Measurements from ENCODE around the gene HMGCS2. TPM values are rescaled to one million over a fixed set of nuclear protein-coding genes. Genes with fewer than 3 reads are reported as not detected.
"Not testable (repeated sequence)": the region's sequence is repeated elsewhere in the genome, so short reads cannot be mapped to it uniquely, and the experiment has no call there.

The HMGCS2 gene
- total RNA-seq, 8 experiments from 2014 or later = 0.38 TPM; not detected in 7

GRCh38 chr1:119799599-119800177 lies 31.0 kb upstream of the HMGCS2 start:
- Histone ChIP-seq H3K4me3 (no peak overlapping the region), H3K27ac (no peak overlapping the region), H3K4me1 (replicated peaks in 1 of 2) (no peaks in the 10 kb centered on the region)
- 57 to 92% (median 85%) methylated on average over 6 to 12 of the region's 15 CpGs; no CpG with 5 or more reads in 3 of the 10 experiments for WGBS, 10 experiments
- in situ Hi-C loops (cut with MboI; ENCODE audit: low pct_unique_long_range_greater_than_20kb in 2 of 9, low sequenced_read_pairs in 9 of 9, unreplicated experiment in 9 of 9) = no loop called here
- no peak for ATAC-seq (replicated peaks in 6 of 8)

DNA sequence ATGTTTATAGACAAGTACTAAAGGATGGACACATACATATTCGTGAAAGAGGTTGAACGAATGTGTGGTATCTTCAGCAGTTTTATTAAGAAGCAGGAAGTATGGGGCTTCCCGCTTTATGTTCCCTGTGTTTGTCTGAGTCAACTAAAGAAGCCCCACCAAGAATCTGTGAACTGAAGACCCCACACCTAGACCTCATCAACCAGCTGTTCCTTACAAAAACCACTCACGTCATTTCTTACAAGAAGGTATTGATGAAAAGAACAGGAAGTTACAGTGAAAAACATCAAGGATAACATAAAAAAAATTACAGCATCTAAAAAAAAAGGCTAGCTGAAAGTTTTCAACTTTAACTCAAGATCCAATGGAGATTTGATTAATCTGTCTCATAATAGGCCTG lies 30.3 kb upstream of the HMGCS2 start:
- Histone ChIP-seq H3K27ac (no peak overlapping the region), H3K4me1 (replicated peaks in 1 of 2) (no peaks in the 10 kb centered on the region), H3K4me3 (no peak overlapping the region)
- ATAC-seq (replicated peaks in 6 of 8) = no peak
- WGBS, 10 experiments = 62 to 100% (median 92%) methylated on average over 2 to 4 of the region's 4 CpGs
- in situ Hi-C loops (cut with MboI; ENCODE audit: low pct_unique_long_range_greater_than_20kb in 2 of 9, low sequenced_read_pairs in 9 of 9, unreplicated experiment in 9 of 9) = no loop called here

GRCh38 chr1:119797606-119798005 lies 28.9 kb upstream of the HMGCS2 start:
- H3K4me1 ChIP-seq (replicated peaks in 1 of 2) = no peaks in the 10 kb centered on the region
- 40 to 92% (median 78%) methylated on average over 1 to 7 of the region's 7 CpGs; no CpG with 5 or more reads in 1 of the 10 experiments for WGBS, 10 experiments
- in situ Hi-C loops (cut with MboI; ENCODE audit: low pct_unique_long_range_greater_than_20kb in 2 of 9, low sequenced_read_pairs in 9 of 9, unreplicated experiment in 9 of 9) = no loop called here
- no peak overlapping the region for H3K27ac ChIP-seq
- no peak for ATAC-seq (replicated peaks in 6 of 8)
- no peak overlapping the region for H3K4me3 ChIP-seq

DNA sequence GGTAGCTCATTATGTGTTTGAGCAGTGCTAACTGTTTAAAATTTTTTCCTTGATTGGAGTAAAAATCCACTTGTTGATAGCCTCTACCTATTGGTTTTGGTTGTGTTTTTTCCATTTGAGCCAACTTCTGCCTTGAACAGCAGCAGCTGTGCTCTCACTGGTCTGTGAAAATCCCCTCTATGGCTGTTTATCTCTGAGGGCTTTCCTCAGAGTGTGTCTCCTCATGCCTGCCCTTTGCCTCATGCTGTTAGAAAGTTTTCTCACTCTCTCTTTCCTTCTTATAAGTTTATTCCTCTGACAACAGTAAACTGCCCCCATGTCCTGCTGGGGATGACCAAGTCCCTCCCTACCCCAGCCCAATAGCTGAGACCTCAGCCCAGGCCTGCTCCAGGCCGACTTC lies 28.5 kb upstream of the HMGCS2 start:
- Histone ChIP-seq H3K4me1 (replicated peaks in 1 of 2) (no peaks in the 10 kb centered on the region), H3K4me3 (no peak overlapping the region), H3K27ac (no peak overlapping the region)
- 20 to 90% (median 66%) methylated on average over 1 of the region's 1 CpG; no CpG with 5 or more reads in 6 of the 10 experiments for WGBS, 10 experiments
- ATAC-seq (replicated peaks in 6 of 8) = no peak
- in situ Hi-C loops (cut with MboI; ENCODE audit: low pct_unique_long_range_greater_than_20kb in 2 of 9, low sequenced_read_pairs in 9 of 9, unreplicated experiment in 9 of 9) = no loop called here

GRCh38 chr1:119795261-119796200 lies 26.8 kb upstream of the HMGCS2 start:
- Histone ChIP-seq H3K27ac (no peak overlapping the region), H3K4me3 (no peak overlapping the region), H3K4me1 (replicated peaks in 1 of 2) (peaks cover 0 to 5% of the 10 kb centered on the region in 2 donors)
- WGBS, 10 experiments = 70 to 100% (median 83%) methylated on average over 1 to 7 of the region's 9 CpGs; no CpG with 5 or more reads in 2 of the 10 experiments
- no peak for ATAC-seq (replicated peaks in 6 of 8)
- in situ Hi-C loops (cut with MboI; ENCODE audit: low pct_unique_long_range_greater_than_20kb in 2 of 9, low sequenced_read_pairs in 9 of 9, unreplicated experiment in 9 of 9) = no loop called here

- Histone ChIP-seq H3K4me3 (no peak overlapping the region), H3K27ac (no peak overlapping the region), H3K4me1 (replicated peaks in 1 of 2) (peaks cover 0 to 5% of the 10 kb centered on the region in 2 donors)
- in situ Hi-C loops (cut with MboI; ENCODE audit: low pct_unique_long_range_greater_than_20kb in 2 of 9, low sequenced_read_pairs in 9 of 9, unreplicated experiment in 9 of 9) = no loop called here
- 13 to 93% (median 75%) methylated on average over 1 to 3 of the region's 3 CpGs; no CpG with 5 or more reads in 2 of the 10 experiments for WGBS, 10 experiments
- ATAC-seq (replicated peaks in 6 of 8) = no peak
These were observed 26.2 kb upstream of the HMGCS2 start for GRCh38 chr1:119794876-119795240.

GRCh38 chr1:119794230-119794875 lies 25.6 kb upstream of the HMGCS2 start:
- 40 to 89% (median 74%) methylated on average over 1 to 8 of the region's 8 CpGs for WGBS, 10 experiments
- no peak overlapping the region for H3K27ac ChIP-seq
- no peak overlapping the region for H3K4me3 ChIP-seq
- no peak for ATAC-seq (replicated peaks in 6 of 8)
- H3K4me1 ChIP-seq (replicated peaks in 1 of 2) = peaks cover 0 to 5% of the 10 kb centered on the region in 2 donors
- in situ Hi-C loops (cut with MboI; ENCODE audit: low pct_unique_long_range_greater_than_20kb in 2 of 9, low sequenced_read_pairs in 9 of 9, unreplicated experiment in 9 of 9) = no loop called here

GRCh38 chr1:119791377-119791776 lies 22.7 kb upstream of the HMGCS2 start:
- 80 to 100% (median 100%) methylated on average over 1 to 4 of the region's 4 CpGs; no CpG with 5 or more reads in 3 of the 10 experiments for WGBS, 10 experiments
- H3K27ac ChIP-seq = no peak overlapping the region
- H3K4me3 ChIP-seq = no peak overlapping the region
- H3K4me1 ChIP-seq (replicated peaks in 1 of 2) = peaks cover 0 to 5% of the 10 kb centered on the region in 2 donors
- in situ Hi-C loops (cut with MboI; ENCODE audit: low pct_unique_long_range_greater_than_20kb in 2 of 9, low sequenced_read_pairs in 9 of 9, unreplicated experiment in 9 of 9) = no loop called here
- ATAC-seq (replicated peaks in 6 of 8) = no peak

DNA sequence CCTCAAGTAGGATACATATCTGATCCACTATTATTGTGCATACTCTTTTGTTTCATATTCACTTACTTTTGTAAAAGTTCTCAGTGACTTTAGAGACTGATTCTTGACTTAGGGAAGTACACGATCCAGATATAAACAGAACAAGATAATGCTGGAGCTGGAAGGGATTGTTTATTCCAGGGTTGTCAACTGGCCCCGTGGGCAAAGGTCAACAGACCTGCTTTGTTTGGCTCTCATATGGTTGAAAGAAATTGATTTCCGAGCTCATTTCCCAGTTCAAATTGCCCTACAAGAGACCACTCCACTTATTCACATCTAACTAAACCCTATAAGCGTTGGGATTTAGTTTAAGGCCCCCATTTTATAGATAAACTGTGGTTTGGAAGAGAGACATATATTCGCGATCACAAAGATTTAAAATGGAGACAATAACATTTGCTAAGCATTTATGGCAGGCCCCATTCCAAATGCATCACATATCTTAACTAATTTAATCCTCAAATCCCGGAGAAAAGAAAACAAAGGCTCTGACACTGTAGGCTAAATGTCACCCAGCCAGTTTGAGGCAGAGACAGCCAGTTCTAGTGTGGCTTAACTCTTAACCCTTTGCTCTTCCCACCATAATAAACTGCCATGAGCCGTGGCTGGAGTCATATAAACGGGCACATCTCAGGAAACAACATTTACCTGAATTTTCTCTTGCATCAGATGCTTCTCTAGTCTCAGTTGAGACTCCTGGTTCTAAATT lies 21.9 kb upstream of the HMGCS2 start:
- no peak for ATAC-seq (replicated peaks in 6 of 8)
- in situ Hi-C loops (cut with MboI; ENCODE audit: low pct_unique_long_range_greater_than_20kb in 2 of 9, low sequenced_read_pairs in 9 of 9, unreplicated experiment in 9 of 9) = no loop called here
- H3K27ac ChIP-seq = no peak overlapping the region
- H3K4me3 ChIP-seq = no peak overlapping the region
- WGBS, 10 experiments = 27 to 84% (median 70%) methylated on average over 2 to 9 of the region's 9 CpGs; no CpG with 5 or more reads in 1 of the 10 experiments
- H3K4me1 ChIP-seq (replicated peaks in 1 of 2) = peaks cover 0 to 5% of the 10 kb centered on the region in 2 donors

- Histone ChIP-seq H3K27ac (no peak overlapping the region), H3K4me1 (replicated peaks in 1 of 2) (peaks cover 0 to 10% of the 10 kb centered on the region in 2 donors), H3K4me3 (no peak overlapping the region)
- 28 to 82% (median 50%) methylated on average over 1 to 2 of the region's 2 CpGs; no CpG with 5 or more reads in 1 of the 10 experiments for WGBS, 10 experiments
- ATAC-seq (replicated peaks in 6 of 8) = no peak
- in situ Hi-C loops (cut with MboI; ENCODE audit: low pct_unique_long_range_greater_than_20kb in 2 of 9, low sequenced_read_pairs in 9 of 9, unreplicated experiment in 9 of 9) = no loop called here
These were observed 19.1 kb upstream of the HMGCS2 start for GRCh38 chr1:119787776-119788175.

- 0 to 100% (median 63%) methylated on average over 1 to 4 of the region's 4 CpGs; no CpG with 5 or more reads in 3 of the 10 experiments for WGBS, 10 experiments
- in situ Hi-C loops (cut with MboI; ENCODE audit: low pct_unique_long_range_greater_than_20kb in 2 of 9, low sequenced_read_pairs in 9 of 9, unreplicated experiment in 9 of 9); H3K27ac ChIP-seq; ATAC-seq (replicated peaks in 6 of 8); H3K4me3 ChIP-seq: not testable (repeated sequence)
- H3K4me1 ChIP-seq (replicated peaks in 1 of 2) = peaks cover 0 to 13% of the 10 kb centered on the region in 2 donors
These were observed 17.9 kb upstream of the HMGCS2 start for GRCh38 chr1:119786473-119787050.

- H3K4me1 ChIP-seq (replicated peaks in 1 of 2) = peaks cover 0 to 11% of the 10 kb centered on the region in 2 donors
- H3K4me3 ChIP-seq; H3K27ac ChIP-seq; in situ Hi-C loops (cut with MboI; ENCODE audit: low pct_unique_long_range_greater_than_20kb in 2 of 9, low sequenced_read_pairs in 9 of 9, unreplicated experiment in 9 of 9); ATAC-seq (replicated peaks in 6 of 8): not testable (repeated sequence)
- 95 to 100% (median 97%) methylated on average over 1 to 4 of the region's 7 CpGs; no CpG with 5 or more reads in 7 of the 10 experiments for WGBS, 10 experiments
These were observed 17.3 kb upstream of the HMGCS2 start for GRCh38 chr1:119786046-119786445.
